HG03469 (cell line): ENCODE data around the gene RILP.

Experiments used
- ATAC-seq: cut with Tn5 transposase; IDR thresholded peaks from one replicate; pipeline ENCODE4 v1.9.1; 2021; ENCODE audit warnings: mild to moderate bottlenecking, moderate library complexity, moderate number of reproducible peaks; ENCODE audit not compliant: unreplicated experiment

The RILP gene

GRCh38 chr17:1648173-1648962 lies 1.3 kb downstream of the RILP start:
- ATAC-seq: no peak

DNA sequence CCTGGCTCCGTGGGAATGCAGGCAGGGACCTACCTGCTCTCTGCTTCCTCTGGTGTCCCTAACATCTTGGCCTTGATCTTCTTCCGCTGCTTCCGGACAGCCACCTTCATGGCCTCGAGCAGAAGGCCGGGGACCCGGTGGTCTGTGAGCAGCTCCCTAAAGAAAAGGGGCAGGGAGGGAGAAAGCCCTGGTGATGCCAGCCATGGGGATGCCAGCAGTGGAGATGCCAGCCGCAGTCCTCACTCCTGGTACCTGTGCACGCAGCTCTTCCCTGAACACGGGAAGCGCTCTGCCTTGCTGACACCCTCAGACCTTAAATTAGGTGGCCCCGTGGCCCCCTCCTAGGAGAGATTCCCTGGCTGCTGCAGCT lies 1.9 kb downstream of the RILP start:
- no peak for ATAC-seq

GRCh38 chr17:1646199-1646875 lies 3.3 kb downstream of the RILP start:
- no peak for ATAC-seq

DNA sequence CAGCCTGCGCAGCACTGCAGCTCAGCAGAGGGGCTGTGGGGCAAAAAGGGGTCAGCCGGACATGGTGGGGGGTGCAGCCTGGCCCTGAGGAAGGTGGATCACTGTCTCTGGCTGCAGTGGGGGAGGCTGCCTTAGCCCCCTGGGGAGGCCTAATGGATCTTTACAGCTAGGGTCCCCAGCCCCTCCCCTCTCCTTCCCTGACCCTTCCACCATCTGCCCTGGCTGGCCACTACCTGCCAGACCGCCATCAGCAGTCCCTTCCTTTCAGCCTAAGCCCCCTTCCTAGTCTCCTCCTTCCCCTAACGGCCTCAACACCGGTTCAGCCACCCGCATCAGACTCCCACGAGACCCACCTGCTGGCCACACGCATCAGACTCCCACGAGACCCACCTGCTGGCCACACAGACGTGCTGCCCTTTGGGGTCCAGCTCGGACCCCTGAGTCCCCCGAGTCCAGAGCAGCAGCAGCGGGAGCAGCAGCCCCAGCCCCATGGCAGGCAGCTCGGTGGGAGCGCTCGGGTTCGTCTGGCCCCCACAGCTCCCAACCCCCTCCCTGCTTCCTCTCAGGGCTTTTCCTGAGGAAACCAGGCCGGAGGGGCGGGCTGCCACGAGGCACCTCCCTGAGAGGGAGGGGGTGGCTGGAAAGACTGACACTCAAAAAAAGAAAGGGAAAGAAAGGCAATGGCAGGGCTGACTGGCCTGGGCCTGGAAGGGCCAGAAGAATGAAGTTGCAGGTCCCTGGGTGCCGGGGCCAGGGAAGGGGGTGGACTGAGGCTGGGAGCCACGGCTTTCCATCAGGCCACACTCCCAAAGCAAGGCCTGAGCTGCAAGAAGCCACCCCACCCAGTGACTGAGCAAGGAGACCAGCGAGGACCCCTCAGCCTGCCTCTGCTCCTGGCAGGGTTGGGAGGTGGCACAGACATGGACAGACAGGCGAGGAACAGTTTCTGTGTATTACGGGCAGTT lies 4.2 kb downstream of the RILP start, which contains the start of gene SCARF1:
TSS of gene SCARF1 (minus strand) at position 526 of the 965 bp plus-strand sequence. CDS start at position 491, 35 bp downstream.
- ATAC-seq: no peak

DNA sequence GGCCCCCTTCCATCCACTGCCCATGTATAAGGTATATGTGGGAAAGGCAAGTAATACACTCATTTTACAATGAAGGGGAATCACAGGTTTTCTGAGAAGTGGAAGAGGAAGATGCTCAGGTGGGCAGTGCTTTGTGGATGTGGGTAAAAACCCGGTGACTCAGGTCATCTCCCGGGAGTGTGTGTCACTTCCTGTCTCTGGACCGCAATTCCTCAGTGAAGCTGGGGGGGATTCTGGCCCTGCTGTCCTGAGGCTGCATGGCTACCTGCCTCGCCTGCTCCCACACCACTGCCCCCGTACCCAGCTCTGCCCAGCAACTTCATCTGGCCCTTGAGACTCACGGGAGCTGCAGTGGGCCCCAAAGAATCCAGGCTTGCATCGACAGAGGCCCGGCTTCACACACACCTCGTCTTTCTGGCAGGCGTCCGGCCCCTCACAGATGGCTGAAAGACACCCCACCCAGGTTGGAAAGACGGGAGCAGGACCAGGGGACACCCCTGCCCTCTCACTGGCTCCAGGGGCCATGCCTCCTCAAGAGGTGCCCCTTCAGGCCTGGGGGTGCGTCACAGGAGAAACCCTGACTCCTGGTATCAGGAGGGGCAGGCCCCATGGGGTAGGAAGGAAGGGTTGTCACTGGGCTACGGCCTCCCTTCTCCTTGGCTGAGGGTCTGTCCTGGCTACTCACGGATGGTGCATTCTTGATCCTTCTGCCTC lies 5.0 kb downstream of the RILP start:
- ATAC-seq: no peak

DNA sequence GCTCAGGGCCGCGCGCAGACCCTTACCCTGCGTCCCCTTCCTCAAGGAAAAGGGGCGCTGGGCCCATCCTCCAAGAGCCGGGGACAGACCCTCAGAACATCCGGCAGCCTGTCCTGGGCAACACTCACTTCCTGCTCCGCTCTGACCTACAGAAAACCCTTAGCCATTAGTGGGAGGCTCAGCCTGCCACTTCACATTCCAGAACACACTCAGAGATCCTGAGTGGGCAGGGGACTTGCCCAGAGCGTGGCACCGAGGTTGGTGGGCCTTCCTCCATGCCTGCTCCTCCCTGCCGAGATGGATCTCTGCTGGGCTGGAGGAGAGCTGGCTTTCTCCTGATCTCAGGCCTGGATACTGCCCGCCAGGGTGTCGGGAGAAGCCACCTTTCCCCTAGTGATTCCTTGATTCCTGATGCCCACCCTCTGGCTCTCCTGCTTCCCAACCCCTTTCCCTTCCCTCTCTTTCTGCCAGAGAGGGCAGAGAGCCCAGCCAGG lies 5.6 kb downstream of the RILP start:
- no peak for ATAC-seq

DNA sequence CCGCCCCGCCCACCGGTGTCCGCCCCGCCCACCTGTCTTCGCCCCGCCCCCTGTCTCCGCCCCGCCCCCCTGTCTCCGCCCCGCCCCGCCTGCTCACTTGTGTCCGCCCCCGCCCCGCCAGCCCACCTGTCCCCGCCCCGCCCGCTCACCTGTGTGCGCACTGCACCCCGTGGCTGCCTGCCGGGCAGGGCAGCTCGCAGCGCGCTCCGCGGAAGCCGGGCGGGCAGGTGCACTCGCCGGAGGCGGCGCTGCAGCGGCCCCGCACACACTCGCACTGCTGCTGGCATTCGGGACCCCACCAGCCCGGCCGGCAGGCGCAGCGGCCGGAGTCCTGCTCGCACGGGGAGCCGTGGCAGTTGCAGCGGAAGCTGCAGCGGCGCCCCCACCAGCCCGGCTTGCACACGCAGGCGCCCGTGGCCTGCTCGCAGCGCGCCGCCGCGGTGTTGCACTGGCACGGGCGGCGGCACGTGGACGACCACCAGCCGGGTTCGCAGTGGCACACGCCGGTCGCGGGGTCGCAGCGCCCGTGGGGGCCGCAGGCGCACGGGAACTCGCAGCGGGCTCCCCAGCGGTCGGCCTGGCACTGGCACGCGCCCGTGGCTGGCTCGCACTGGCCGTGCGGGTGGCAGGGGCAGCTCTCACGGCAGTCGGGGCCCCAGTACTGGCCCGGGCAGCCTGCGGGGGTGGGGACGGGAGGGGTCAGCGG lies 6.2 kb downstream of the RILP start:
- no peak for ATAC-seq

DNA sequence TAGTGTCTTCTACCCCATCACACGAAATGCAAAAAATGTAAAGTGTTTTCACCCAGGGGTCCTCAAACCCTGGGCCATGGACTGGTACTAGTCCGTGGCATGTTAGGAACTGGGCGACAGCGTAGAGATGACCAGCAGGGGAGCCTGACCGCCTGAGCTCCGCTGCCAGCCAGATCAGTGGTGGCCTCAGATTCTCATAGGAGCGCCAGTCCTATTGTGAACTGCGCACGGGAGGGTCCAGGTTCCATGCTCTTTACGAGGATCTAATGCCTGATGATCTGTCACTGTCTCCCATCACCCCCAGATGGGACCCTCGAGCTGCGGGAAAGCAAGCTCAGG lies 8.6 kb downstream of the RILP start:
- ATAC-seq: no peak

- ATAC-seq: no peak
Observed at GRCh38 chr17:1640329-1641064, 9.2 kb downstream of the RILP start.

DNA sequence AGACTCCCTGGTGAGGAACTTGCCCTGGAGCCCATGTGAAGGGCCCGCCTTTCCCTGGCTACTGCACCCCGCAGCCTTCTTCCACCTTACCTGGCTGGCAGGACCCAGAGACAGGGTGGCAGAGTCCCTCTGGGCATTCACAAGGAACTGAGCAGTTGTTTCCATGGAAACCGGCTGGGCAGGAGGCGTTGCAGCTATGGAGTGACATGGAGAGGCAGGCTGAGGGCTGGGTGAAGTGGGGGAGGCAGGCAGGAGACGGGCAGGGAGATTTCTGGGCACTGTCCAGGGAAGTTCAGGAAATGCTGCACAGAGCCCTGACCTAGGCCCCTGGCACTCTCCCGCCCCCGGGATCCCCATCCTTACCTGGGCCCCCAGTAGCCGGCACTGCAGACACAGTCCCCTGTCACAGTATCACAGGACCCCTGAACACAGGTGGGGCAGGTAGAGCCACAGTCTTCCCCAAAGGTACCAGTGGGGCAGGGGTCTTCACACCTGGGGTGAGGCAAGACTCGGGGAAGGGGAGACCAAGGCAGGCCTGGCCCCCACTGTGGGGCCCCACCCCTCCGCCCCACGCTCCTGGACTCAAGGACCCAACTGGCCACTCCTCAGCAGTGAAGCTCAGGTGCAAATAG lies 10.0 kb downstream of the RILP start:
- ATAC-seq: no peak

- no peak for ATAC-seq
Observed at GRCh38 chr17:1638624-1639300, 10.9 kb downstream of the RILP start.

- ATAC-seq: no peak
Observed at GRCh38 chr17:1638171-1638590, 11.5 kb downstream of the RILP start.

GRCh38 chr17:1636732-1637285 lies 12.9 kb downstream of the RILP start:
- ATAC-seq: no peak

DNA sequence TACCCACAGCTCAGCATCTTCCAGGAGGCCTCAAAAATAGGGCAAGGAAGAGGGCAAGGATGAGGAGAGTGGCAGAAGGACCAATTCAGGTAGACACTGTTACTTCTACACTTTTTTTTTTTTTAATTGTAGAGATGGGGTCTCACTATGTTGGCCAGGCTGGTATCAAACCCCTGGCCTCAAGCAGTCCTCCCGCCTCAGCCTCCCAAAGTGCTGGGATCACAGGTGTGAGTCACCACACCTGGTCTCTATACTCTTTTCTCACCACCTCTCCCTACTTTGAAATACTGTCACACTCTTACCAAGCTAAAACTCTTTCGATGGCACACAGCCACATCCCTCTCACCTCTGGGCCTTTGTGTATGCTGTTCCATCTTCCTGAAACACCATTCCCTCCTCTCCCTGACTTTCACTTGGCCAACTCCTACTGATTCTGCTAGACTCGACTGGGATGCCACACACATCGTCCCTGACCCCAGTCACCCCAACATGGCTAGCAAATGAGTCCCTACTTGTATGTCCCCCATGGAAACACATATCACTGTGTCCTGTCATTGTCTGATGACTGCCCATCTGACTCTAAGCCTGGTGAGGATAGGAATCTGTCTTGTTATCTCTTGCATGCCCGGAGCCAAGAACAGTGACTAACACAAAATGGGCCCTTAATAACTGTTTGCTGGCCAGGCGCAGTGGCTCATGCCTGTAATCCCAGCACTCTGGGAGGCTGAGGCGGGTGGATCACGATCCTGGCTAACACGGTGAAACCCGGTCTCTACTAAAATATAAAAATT lies 13.8 kb downstream of the RILP start:
- ATAC-seq: no peak

DNA sequence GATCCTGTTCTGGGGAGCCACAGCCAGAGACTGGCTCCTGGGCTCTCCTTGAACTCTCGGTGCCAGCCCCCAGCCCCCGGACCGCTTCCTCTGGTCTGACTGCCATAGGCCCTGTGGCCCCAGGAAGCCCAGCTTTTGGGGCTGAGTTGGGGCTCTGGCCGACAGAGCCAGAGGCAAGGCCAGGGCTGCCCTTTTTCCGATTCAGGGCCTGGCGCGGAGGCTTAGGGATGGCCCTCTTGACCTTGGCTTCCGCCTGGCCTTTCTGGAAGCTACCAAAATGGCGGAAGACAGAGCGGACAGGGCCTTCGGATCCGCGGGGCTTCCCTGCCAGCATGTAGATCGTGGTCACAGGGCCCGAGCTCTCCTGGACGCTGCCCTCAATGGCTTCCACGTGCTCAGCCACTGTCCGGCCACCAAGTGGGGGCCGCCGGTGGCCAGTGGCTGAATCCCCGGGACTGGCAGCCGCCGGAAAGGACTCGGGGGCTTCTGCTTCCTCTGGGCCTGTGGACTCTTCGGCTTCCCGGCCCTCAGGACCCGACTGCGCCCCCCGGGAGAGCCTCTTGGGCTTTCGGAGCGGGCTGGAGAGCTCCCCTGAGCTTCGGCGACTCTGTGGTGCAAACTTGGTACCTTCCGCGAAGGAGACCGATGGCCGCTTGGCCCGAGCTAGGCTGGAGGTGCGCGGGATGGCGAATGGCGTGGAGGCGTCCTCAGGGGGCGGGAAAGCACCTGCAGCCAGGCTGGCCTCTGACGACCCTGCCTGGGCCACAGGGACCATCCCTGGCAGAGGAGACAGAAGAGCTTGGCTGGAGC lies 14.6 kb downstream of the RILP start:
- no peak for ATAC-seq

GRCh38 chr17:1630662-1631061 lies 19.0 kb downstream of the RILP start:
- ATAC-seq: no peak
